ENCODE data around the gene HECTD4.
"Not testable (repeated sequence)": the region's sequence is repeated elsewhere in the genome, so short reads cannot be mapped to it uniquely, and the experiment has no call there.

Gene HECTD4

DNA sequence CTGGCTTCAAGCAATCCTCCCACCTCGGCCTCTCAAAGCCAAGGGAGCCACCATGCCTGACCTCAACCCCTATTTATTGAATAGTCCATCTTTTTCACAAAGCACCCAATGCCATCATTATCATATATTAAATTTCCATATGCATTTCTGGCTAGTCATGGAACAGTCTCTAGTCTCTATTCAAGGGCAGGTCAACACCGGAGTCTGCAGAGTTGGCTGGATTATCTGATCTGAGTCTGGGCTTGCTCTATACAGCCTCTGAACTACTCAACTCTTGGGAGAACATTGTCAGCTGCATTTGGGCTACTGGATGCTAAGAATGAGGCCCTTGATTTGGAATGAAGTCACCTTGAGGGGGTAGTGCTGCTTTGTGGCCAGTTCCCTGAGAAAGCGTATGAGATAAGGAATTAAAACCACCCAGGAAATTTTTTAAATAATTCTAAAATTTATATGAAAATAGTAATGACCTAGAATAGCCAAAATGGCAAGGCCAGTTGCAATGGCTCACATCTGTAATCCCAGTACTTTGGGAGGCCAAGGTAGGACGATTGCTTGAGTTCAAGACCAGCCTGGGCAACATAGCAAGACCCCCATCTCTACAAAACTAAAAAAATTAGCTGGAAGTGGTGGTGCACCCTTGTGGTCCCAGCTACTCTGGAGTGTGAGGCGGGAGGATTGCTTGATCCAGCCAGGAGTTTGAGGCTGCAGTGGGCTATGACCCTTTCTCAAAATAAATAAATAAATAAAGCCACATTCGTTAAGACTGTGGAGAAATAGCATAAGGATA lies 266.8 kb downstream of the HECTD4 start:
- H3K4me3 ChIP-seq (ENCODE audit: low read length, poor library complexity, severe bottlenecking), result no peak overlapping the region
- H3K4me2 ChIP-seq (ENCODE audit: low read depth, low read length, poor library complexity, severe bottlenecking), result no peak overlapping the region
- no peaks in the 10 kb centered on the region for H3K36me3 ChIP-seq (ENCODE audit: insufficient read depth, low read length)
- H3K4me1 ChIP-seq (ENCODE audit: insufficient read depth, low read length, poor library complexity, severe bottlenecking), result peaks cover 11% of the 10 kb centered on the region
- no peak overlapping the region for H3K9ac ChIP-seq (ENCODE audit: low read depth, low read length, poor library complexity, severe bottlenecking)
- H4K20me1 ChIP-seq (ENCODE audit: insufficient read depth, low read length, poor library complexity, severe bottlenecking), result no peaks in the 10 kb centered on the region
- no peak for TF ChIP-seq EZH2phosphoT487 (IDR thresholded peaks at IDR 0.05; ENCODE audit: borderline replicate concordance)
- TF ChIP-seq, protein P1, sequence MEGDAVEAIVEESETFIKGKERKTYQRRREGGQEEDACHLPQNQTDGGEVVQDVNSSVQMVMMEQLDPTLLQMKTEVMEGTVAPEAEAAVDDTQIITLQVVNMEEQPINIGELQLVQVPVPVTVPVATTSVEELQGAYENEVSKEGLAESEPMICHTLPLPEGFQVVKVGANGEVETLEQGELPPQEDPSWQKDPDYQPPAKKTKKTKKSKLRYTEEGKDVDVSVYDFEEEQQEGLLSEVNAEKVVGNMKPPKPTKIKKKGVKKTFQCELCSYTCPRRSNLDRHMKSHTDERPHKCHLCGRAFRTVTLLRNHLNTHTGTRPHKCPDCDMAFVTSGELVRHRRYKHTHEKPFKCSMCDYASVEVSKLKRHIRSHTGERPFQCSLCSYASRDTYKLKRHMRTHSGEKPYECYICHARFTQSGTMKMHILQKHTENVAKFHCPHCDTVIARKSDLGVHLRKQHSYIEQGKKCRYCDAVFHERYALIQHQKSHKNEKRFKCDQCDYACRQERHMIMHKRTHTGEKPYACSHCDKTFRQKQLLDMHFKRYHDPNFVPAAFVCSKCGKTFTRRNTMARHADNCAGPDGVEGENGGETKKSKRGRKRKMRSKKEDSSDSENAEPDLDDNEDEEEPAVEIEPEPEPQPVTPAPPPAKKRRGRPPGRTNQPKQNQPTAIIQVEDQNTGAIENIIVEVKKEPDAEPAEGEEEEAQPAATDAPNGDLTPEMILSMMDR (conservative IDR thresholded peaks at IDR 0.05; ENCODE audit: low read length), result no peak
- no peaks in the 10 kb centered on the region for H3K79me2 ChIP-seq (ENCODE audit: insufficient read depth, low read length)
- no peaks in the 10 kb centered on the region for H3F3A ChIP-seq (ENCODE audit: low read depth)
- H2AFZ ChIP-seq (ENCODE audit: low read length), result no peak overlapping the region
- no peaks in the 10 kb centered on the region for H3K9me2 ChIP-seq (replicated peaks; ENCODE audit: low read depth, low read length)
- H3K27me3 ChIP-seq (ENCODE audit: insufficient read depth, low read length, poor library complexity, severe bottlenecking), result no peaks in the 10 kb centered on the region
- H3K9me3 ChIP-seq (ENCODE audit: insufficient read depth, low read depth, low read length), result no peaks in the 10 kb centered on the region

DNA sequence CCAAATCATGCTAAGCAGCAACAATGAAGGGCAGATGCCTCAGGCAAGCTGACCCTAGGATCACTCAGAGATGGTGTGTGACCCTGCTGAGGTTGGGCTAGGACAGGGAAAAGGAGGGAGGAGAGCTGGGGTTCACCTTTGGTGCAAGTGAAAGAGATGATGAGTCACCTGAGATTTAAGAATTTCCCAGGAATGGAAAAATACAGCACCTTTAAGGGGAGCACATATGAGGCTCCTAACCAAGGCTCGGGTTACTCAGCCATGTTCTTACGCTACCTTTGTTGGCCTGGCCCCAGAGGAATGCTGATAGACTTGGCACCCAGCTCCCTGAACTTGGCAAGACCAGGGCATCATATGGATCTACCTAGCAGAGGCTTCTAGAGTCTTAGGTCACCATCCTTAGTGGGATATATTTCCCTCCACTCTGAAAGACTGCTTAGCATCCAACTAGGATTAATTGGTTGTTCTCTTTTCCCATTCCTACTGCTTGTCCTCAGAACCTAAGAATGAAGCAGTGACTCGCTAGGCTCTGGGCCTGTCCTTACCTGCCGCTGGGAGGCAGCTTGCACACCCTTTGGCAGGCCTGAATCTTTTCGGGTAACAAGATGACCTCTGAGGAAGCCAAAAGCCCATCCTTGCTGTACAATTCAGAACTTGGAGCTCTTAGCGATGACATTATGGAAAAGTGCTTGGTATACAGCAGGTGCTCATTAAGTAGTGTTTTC lies 269.7 kb downstream of the HECTD4 start:
- peaks cover 13% of the 10 kb centered on the region for H3K4me1 ChIP-seq (ENCODE audit: insufficient read depth, low read length, poor library complexity, severe bottlenecking)
- H3K4me3 ChIP-seq (ENCODE audit: low read length, poor library complexity, severe bottlenecking), result no peak overlapping the region
- H3K9ac ChIP-seq (ENCODE audit: low read depth, low read length, poor library complexity, severe bottlenecking), result no peak overlapping the region
- H3K36me3 ChIP-seq (ENCODE audit: insufficient read depth, low read length), result no peaks in the 10 kb centered on the region
- no peaks in the 10 kb centered on the region for H3K27me3 ChIP-seq (ENCODE audit: insufficient read depth, low read length, poor library complexity, severe bottlenecking)
- no peaks in the 10 kb centered on the region for H3K9me3 ChIP-seq (ENCODE audit: insufficient read depth, low read depth, low read length)
- TF ChIP-seq EZH2phosphoT487 (IDR thresholded peaks at IDR 0.05; ENCODE audit: borderline replicate concordance), result no peak
- TF ChIP-seq, protein P1 (conservative IDR thresholded peaks at IDR 0.05; ENCODE audit: low read length), result no peak
- no peaks in the 10 kb centered on the region for H3F3A ChIP-seq (ENCODE audit: low read depth)
- H4K20me1 ChIP-seq (ENCODE audit: insufficient read depth, low read length, poor library complexity, severe bottlenecking), result peaks cover 8% of the 10 kb centered on the region
- H3K4me2 ChIP-seq (ENCODE audit: low read depth, low read length, poor library complexity, severe bottlenecking), result no peak overlapping the region
- no peaks in the 10 kb centered on the region for H3K9me2 ChIP-seq (replicated peaks; ENCODE audit: low read depth, low read length)
- peaks cover 13% of the 10 kb centered on the region for H3K79me2 ChIP-seq (ENCODE audit: insufficient read depth, low read length)
- no peak overlapping the region for H2AFZ ChIP-seq (ENCODE audit: low read length)

DNA sequence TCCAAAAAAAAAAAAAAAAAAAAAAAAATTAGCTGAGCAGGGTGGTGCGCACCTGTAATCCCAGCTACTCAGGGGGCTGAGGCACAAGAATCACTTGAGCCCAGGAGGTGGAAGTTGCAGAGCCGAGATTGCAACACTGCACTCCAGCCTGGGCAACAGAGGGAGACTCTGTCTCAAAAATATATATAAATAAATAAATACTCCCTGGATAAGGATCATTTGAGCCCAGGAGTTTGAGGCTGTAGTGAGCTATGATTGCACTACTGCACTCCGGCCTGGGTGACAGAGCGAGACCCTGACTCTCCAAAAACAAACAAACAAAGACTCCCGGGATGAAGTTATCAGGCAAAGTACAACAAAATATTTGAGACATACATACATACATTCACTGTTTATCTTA lies 270.3 kb downstream of the HECTD4 start:
- no peak overlapping the region for H3K4me2 ChIP-seq (ENCODE audit: low read depth, low read length, poor library complexity, severe bottlenecking)
- H3K4me1 ChIP-seq (ENCODE audit: insufficient read depth, low read length, poor library complexity, severe bottlenecking), result peaks cover 17% of the 10 kb centered on the region
- H3K36me3 ChIP-seq (ENCODE audit: insufficient read depth, low read length), result no peaks in the 10 kb centered on the region
- H3K9me3 ChIP-seq (ENCODE audit: insufficient read depth, low read depth, low read length), result no peaks in the 10 kb centered on the region
- H3K79me2 ChIP-seq (ENCODE audit: insufficient read depth, low read length), result peaks cover 19% of the 10 kb centered on the region
- TF ChIP-seq EZH2phosphoT487 (IDR thresholded peaks at IDR 0.05; ENCODE audit: borderline replicate concordance), result no peak
- TF ChIP-seq, protein P1 (conservative IDR thresholded peaks at IDR 0.05; ENCODE audit: low read length), result no peak
- H3K9me2 ChIP-seq (replicated peaks; ENCODE audit: low read depth, low read length), result no peaks in the 10 kb centered on the region
- peaks cover 13% of the 10 kb centered on the region for H4K20me1 ChIP-seq (ENCODE audit: insufficient read depth, low read length, poor library complexity, severe bottlenecking)
- H3K27me3 ChIP-seq (ENCODE audit: insufficient read depth, low read length, poor library complexity, severe bottlenecking), result no peaks in the 10 kb centered on the region
- no peaks in the 10 kb centered on the region for H3F3A ChIP-seq (ENCODE audit: low read depth)
- H2AFZ ChIP-seq (ENCODE audit: low read length), result no peak overlapping the region
- H3K9ac ChIP-seq (ENCODE audit: low read depth, low read length, poor library complexity, severe bottlenecking), result no peak overlapping the region
- no peak overlapping the region for H3K4me3 ChIP-seq (ENCODE audit: low read length, poor library complexity, severe bottlenecking)

DNA sequence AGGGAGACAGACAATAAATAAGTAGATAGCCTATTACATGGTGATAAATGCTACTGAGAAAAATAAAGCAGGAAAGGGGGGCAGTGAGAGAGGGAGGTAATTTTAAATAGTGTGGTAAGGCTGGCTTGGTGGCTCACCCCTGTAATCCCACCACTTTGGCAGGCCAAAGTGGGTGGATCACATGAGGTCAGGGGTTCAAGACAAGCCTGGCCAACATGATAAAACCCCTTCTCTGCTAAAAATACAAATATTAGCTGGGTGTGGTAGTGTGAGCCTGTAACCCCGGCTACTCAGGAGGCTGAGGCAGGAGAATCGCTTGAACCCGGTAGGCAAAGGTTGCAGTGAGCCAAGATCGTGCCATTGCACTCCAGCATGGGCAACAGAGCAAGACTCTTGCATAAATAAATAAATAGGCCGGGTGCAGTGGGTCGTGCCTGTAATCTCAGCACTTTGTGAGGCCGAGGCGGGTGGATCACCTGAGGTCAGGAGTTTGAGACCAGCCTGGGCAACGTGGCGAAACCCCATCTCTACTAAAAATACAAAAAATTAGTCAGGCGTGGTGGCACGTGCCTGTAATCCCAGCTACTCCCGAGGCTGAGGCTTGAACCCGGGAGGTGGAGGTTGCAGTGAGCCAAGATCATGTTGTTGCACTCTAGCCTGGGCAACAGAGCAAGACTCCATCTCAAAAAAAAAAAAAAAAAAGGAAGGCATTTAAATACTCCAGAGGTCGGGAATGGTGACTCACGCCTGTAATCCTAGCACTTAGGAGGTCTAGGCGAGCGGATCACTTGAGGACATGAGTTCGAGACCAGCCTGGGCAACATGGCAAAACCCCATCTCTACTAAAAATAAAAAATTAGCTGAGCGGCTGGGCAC lies 271.2 kb downstream of the HECTD4 start:
- H3K4me1 ChIP-seq (ENCODE audit: insufficient read depth, low read length, poor library complexity, severe bottlenecking), result peaks cover 17% of the 10 kb centered on the region
- H4K20me1 ChIP-seq (ENCODE audit: insufficient read depth, low read length, poor library complexity, severe bottlenecking), result peaks cover 22% of the 10 kb centered on the region
- not testable (repeated sequence) for H3K9ac ChIP-seq (ENCODE audit: low read depth, low read length, poor library complexity, severe bottlenecking); H3K36me3 ChIP-seq (ENCODE audit: insufficient read depth, low read length); H3K4me2 ChIP-seq (ENCODE audit: low read depth, low read length, poor library complexity, severe bottlenecking); H3K27me3 ChIP-seq (ENCODE audit: insufficient read depth, low read length, poor library complexity, severe bottlenecking); H3K4me3 ChIP-seq (ENCODE audit: low read length, poor library complexity, severe bottlenecking); H3F3A ChIP-seq (ENCODE audit: low read depth); H3K9me2 ChIP-seq (replicated peaks; ENCODE audit: low read depth, low read length); H3K9me3 ChIP-seq (ENCODE audit: insufficient read depth, low read depth, low read length); H2AFZ ChIP-seq (ENCODE audit: low read length)
- peaks cover 28% of the 10 kb centered on the region for H3K79me2 ChIP-seq (ENCODE audit: insufficient read depth, low read length)

Data from Loucy (cell line).